Neural cell (in vitro differentiated cells): ENCODE data around the gene FCHSD1. TPM values are rescaled to one million over a fixed set of nuclear protein-coding genes. Genes with fewer than 3 reads are reported as not detected.

Experiments
- H2AFZ ChIP-seq: fragments of 200-600, 300-800 bp; sonication (generic), shearing (Covaris generic); 2 replicates; pipeline ENCODE4 v1.6.0; 2014; ENCODE audit warnings: low read depth, mild to moderate bottlenecking, antibody characterized with exemption, low read length, moderate library complexity
- H3F3A ChIP-seq: fragments of 200-600 bp; shearing (Covaris generic); 2 replicates; pipeline ENCODE4 v1.6.1; 2016; ENCODE audit warnings: mild to moderate bottlenecking, moderate library complexity, mixed read lengths, antibody characterized with exemption, low read length; ENCODE audit not compliant: insufficient read depth, poor library complexity, severe bottlenecking
- H3K27ac ChIP-seq: fragments of 200-600, 300-800 bp; sonication (generic), shearing (Covaris generic); 2 replicates; pipeline ENCODE4 v1.5.1; 2014; ENCODE audit warnings: mild to moderate bottlenecking, low read length, moderate library complexity
- H3K27me3 ChIP-seq: fragments of 300-800, 200-600 bp; sonication (generic), shearing (Covaris generic); 2 replicates; pipeline ENCODE4 v1.6.0; 2014; ENCODE audit warnings: mild to moderate bottlenecking, low read depth, low read length, moderate library complexity; ENCODE audit not compliant: insufficient read depth
- H3K36me3 ChIP-seq: fragments of 300-800, 200-600 bp; sonication (generic), shearing (Covaris generic); 2 replicates; pipeline ENCODE4 v1.5.1; 2014; ENCODE audit warnings: mild to moderate bottlenecking, antibody characterized with exemption, low read length, moderate library complexity; ENCODE audit not compliant: insufficient read depth
- H3K4me2 ChIP-seq: fragments of 300-800, 200-600 bp; sonication (generic), shearing (Covaris generic); 2 replicates; pipeline ENCODE4 v1.6.0; 2014; ENCODE audit warnings: mild to moderate bottlenecking, low read length
- H3K4me3 ChIP-seq: fragments of 300-800, 200-600 bp; sonication (generic), shearing (Covaris generic); 2 replicates; pipeline ENCODE4 v1.5.1; 2014; ENCODE audit warnings: mild to moderate bottlenecking, low read length, moderate library complexity
- H3K79me2 ChIP-seq: fragments of 200-600 bp; shearing (Covaris generic); replicated peaks from 2 replicates; pipeline ENCODE4 v1.6.0; 2014; ENCODE audit warnings: mild to moderate bottlenecking, low read length, moderate library complexity; ENCODE audit not compliant: insufficient read depth
- H3K9ac ChIP-seq: fragments of 300-800, 200-600 bp; sonication (generic), shearing (Covaris generic); 2 replicates; pipeline ENCODE4 v1.6.1; 2016; ENCODE audit warnings: mild to moderate bottlenecking, low read length, mixed read lengths
- H3K9me2 ChIP-seq: fragments of 200-600 bp; shearing (Covaris generic); 2 replicates; pipeline ENCODE4 v1.6.1; 2016; ENCODE audit warnings: mild to moderate bottlenecking, low read length, mixed read lengths; ENCODE audit not compliant: insufficient read depth
- H3K9me3 ChIP-seq: fragments of 200-600, 300-800 bp; sonication (generic), shearing (Covaris generic); 2 replicates; pipeline ENCODE4 v1.6.1; 2016; ENCODE audit warnings: mild to moderate bottlenecking, mixed run types, low read length, moderate library complexity, mixed read lengths
- H4K20me1 ChIP-seq: fragments of 200-600 bp; shearing (Covaris generic); 2 replicates; pipeline ENCODE4 v1.6.1; 2016; ENCODE audit warnings: mild to moderate bottlenecking, mixed run types; ENCODE audit not compliant: insufficient read depth
- EP300 ChIP-seq: fragments of 450-650 bp; conservative IDR thresholded peaks from 2 replicates; pipeline ENCODE4 v1.6.1; 2014; ENCODE audit warnings: antibody characterized with exemption, mild to moderate bottlenecking, moderate library complexity; ENCODE audit not compliant: poor library complexity, severe bottlenecking
- EZH2 ChIP-seq: fragments of 200-600, 300-800 bp; shearing (Covaris generic), sonication (generic); IDR thresholded peaks from 2 replicates; pipeline ENCODE4 v1.6.1; 2014; ENCODE audit warnings: antibody characterized with exemption, low read length, borderline replicate concordance, mild to moderate bottlenecking; ENCODE audit not compliant: insufficient read depth, poor library complexity, severe bottlenecking
- MXI1 ChIP-seq: fragments of 450-650 bp; conservative IDR thresholded peaks from 2 replicates; pipeline ENCODE4 v1.6.1; 2014; ENCODE audit warnings: antibody characterized with exemption, mild to moderate bottlenecking; ENCODE audit not compliant: poor library complexity, severe bottlenecking
- POLR2AphosphoS5 ChIP-seq: IDR thresholded peaks from 2 replicates; pipeline ENCODE4 v1.6.1; 2012
- RAD21 ChIP-seq: fragments of 450-650 bp; conservative IDR thresholded peaks from 2 replicates; pipeline ENCODE4 v1.6.1; 2014; ENCODE audit warnings: antibody characterized with exemption, mild to moderate bottlenecking, moderate library complexity
- SMC3 ChIP-seq: fragments of 450-650 bp; conservative IDR thresholded peaks from 2 replicates; pipeline ENCODE4 v1.6.1; 2014; ENCODE audit warnings: antibody characterized with exemption, mild to moderate bottlenecking, moderate library complexity; ENCODE audit not compliant: poor library complexity
- TAF1 ChIP-seq: IDR thresholded peaks from 2 replicates; pipeline ENCODE4 v1.6.1; 2012; ENCODE audit warnings: low read depth
- polyA plus RNA-seq: library from polyadenylated mRNA; depleted of rRNA; stranded (reverse); fragments of >200 nt; gene quantifications from 2 replicates; pipeline ENCODE4 v1.2.3, GENCODE V29; 2014
- TF ChIP-seq, protein P1 (sequence below): IDR thresholded peaks from 2 replicates; pipeline ENCODE4 v1.6.1; 2012; ENCODE audit warnings: borderline replicate concordance
- TF ChIP-seq, protein P2 (sequence below): fragments of 450-650 bp; IDR thresholded peaks from 2 replicates; pipeline ENCODE4 v1.5.1; 2014; ENCODE audit warnings: antibody characterized with exemption, mild to moderate bottlenecking, moderate library complexity; ENCODE audit not compliant: poor library complexity, severe bottlenecking

FCHSD1 gene
- polyA plus RNA-seq, 1 donor from 2014 or later: 3.9 TPM

DNA sequence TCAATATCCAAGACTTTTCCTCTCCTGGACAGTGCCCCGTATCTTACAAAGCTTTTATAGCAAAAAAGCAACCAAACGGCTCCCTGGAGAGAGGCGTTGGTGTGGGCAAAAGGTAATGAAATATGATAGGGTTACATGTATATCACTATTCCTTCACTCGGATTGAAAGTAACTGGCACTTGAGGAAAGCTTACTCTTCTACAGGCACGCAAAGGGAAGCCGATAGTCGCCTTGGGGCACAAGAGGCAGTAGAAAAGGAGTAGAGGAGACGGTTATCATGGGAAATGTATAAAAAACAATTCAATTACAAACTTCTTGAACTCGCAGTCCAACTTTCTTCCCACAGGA lies 33.6 kb downstream of the FCHSD1 start:
- Histone ChIP-seq H3F3A (no peaks in the 10 kb centered on the region), H3K9me3 (no peaks in the 10 kb centered on the region), H2AFZ (no peak overlapping the region), H3K79me2 (peaks cover 27% of the 10 kb centered on the region), H3K27me3 (no peaks in the 10 kb centered on the region), H4K20me1 (no peaks in the 10 kb centered on the region), H3K4me3 (peak overlapping the region; percentile 76), H3K9me2 (no peaks in the 10 kb centered on the region), H3K9ac (peak overlapping the region; percentile 76), H3K4me2 (peak overlapping the region; percentile 44), H3K36me3 (no peaks in the 10 kb centered on the region), H3K27ac (no peak overlapping the region)
- TF ChIP-seq EP300: no peak
- TF ChIP-seq, protein P1, sequence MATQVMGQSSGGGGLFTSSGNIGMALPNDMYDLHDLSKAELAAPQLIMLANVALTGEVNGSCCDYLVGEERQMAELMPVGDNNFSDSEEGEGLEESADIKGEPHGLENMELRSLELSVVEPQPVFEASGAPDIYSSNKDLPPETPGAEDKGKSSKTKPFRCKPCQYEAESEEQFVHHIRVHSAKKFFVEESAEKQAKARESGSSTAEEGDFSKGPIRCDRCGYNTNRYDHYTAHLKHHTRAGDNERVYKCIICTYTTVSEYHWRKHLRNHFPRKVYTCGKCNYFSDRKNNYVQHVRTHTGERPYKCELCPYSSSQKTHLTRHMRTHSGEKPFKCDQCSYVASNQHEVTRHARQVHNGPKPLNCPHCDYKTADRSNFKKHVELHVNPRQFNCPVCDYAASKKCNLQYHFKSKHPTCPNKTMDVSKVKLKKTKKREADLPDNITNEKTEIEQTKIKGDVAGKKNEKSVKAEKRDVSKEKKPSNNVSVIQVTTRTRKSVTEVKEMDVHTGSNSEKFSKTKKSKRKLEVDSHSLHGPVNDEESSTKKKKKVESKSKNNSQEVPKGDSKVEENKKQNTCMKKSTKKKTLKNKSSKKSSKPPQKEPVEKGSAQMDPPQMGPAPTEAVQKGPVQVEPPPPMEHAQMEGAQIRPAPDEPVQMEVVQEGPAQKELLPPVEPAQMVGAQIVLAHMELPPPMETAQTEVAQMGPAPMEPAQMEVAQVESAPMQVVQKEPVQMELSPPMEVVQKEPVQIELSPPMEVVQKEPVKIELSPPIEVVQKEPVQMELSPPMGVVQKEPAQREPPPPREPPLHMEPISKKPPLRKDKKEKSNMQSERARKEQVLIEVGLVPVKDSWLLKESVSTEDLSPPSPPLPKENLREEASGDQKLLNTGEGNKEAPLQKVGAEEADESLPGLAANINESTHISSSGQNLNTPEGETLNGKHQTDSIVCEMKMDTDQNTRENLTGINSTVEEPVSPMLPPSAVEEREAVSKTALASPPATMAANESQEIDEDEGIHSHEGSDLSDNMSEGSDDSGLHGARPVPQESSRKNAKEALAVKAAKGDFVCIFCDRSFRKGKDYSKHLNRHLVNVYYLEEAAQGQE: no peak
- no peak for TF ChIP-seq RAD21
- TF ChIP-seq SMC3: no peak
- TF ChIP-seq, protein P2, sequence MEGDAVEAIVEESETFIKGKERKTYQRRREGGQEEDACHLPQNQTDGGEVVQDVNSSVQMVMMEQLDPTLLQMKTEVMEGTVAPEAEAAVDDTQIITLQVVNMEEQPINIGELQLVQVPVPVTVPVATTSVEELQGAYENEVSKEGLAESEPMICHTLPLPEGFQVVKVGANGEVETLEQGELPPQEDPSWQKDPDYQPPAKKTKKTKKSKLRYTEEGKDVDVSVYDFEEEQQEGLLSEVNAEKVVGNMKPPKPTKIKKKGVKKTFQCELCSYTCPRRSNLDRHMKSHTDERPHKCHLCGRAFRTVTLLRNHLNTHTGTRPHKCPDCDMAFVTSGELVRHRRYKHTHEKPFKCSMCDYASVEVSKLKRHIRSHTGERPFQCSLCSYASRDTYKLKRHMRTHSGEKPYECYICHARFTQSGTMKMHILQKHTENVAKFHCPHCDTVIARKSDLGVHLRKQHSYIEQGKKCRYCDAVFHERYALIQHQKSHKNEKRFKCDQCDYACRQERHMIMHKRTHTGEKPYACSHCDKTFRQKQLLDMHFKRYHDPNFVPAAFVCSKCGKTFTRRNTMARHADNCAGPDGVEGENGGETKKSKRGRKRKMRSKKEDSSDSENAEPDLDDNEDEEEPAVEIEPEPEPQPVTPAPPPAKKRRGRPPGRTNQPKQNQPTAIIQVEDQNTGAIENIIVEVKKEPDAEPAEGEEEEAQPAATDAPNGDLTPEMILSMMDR: no peak
- TF ChIP-seq POLR2AphosphoS5: no peak
- no peak for TF ChIP-seq MXI1
- TF ChIP-seq EZH2: no peak
- TF ChIP-seq TAF1: no peak

DNA sequence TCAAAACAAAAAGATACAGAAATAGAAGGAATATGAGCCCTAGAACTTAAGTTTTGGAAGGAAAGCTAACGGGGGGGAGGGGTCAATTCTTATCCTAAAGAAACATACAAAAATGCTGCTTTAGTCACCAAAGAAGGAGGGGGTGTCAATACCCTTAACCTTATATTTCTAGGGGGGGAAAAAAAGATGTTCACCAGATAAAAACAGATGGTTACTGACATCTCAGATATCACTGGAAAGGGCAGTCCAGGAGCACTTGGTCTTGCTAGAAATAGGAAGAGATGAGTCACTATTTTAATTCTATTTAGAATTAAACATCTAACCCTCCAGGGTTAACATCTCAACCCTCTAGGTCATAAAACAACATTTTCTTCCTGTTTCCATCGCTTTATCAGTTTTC lies 34.1 kb downstream of the FCHSD1 start:
- H3K79me2 ChIP-seq: peaks cover 32% of the 10 kb centered on the region
- H3K9me2 ChIP-seq: no peaks in the 10 kb centered on the region
- H4K20me1 ChIP-seq: no peaks in the 10 kb centered on the region
- TF ChIP-seq POLR2AphosphoS5 (no peak), TAF1 (no peak), SMC3 (no peak)
- TF ChIP-seq, protein P2: no peak
- TF ChIP-seq, protein P1: no peak
- H2AFZ ChIP-seq: no peak overlapping the region
- H3F3A ChIP-seq: no peaks in the 10 kb centered on the region
- H3K27ac ChIP-seq: no peak overlapping the region
- H3K27me3 ChIP-seq: no peaks in the 10 kb centered on the region
- no peaks in the 10 kb centered on the region for H3K9me3 ChIP-seq
- H3K9ac ChIP-seq: no peak overlapping the region
- H3K4me2 ChIP-seq: peak overlapping the region; percentile 44
- no peaks in the 10 kb centered on the region for H3K36me3 ChIP-seq
- peak overlapping the region; percentile 76 for H3K4me3 ChIP-seq
